ENCODE data around the gene LEAP2.

LEAP2 gene, protein sequence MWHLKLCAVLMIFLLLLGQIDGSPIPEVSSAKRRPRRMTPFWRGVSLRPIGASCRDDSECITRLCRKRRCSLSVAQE

DNA sequence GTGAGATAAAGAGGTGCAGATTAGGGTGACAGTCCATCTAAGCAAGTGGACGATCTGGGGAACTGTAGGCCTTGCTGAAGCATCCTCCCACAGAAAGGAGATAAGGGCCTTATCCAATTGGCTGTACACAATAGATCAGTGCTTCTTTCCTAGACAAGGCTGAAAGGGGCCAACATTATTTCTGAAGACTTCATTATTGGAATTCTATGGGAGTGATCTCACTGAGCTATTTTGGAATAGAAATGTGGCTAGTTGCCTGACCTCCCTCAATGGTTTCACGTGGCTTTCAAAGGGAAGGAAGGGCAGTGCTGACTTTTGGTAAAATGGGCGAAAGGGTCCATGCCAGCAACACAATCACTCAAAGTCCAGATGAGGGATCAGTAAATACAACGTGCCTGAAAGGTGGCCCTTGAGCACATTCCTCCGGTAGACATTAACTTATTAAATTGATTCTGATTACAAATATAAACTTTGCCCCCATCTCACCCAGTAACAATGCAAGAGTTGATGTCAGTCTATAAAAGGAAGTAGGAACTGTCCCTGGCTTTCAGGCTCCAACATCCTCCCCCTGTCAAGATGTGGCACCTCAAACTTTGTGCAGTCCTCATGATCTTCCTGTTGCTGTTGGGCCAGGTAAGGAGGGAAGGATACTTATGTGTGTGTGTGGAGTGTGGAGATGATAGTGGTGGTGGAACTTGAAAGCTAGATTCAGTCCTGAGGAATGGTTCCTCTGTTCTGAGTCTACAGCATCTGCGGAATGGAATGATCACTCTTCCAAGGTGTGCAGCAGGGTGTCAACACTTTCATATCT, at the start of gene LEAP2:
Gene LEAP2, plus strand, starts transcription at position 550 of the 811 bp plus-strand sequence. Its CDS starts 27 bp downstream, at position 577.
- DNase-seq (ENCODE audit: low read depth), result no peak

DNA sequence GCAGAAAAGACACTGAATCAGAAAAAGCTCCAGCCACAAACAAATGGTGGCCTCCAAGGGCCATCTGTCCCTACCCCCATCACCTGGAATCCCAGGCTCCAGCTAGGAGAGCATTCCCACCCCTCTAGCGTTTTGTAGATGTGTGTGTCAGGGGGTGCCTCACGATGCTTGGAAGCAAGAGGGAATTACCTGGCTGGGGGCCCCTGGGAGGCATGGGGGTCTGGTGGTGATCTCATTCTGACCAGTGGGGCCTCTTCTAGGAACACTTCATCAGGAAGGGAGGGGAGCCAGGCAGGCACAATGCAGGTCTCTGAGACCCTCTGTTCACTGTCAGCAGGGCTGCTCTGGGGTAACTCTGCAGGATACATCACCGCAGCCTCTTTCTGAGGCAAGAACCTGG, 49.0 kb upstream of the LEAP2 start:
- DNase-seq (ENCODE audit: low read depth), result no peak

DNA sequence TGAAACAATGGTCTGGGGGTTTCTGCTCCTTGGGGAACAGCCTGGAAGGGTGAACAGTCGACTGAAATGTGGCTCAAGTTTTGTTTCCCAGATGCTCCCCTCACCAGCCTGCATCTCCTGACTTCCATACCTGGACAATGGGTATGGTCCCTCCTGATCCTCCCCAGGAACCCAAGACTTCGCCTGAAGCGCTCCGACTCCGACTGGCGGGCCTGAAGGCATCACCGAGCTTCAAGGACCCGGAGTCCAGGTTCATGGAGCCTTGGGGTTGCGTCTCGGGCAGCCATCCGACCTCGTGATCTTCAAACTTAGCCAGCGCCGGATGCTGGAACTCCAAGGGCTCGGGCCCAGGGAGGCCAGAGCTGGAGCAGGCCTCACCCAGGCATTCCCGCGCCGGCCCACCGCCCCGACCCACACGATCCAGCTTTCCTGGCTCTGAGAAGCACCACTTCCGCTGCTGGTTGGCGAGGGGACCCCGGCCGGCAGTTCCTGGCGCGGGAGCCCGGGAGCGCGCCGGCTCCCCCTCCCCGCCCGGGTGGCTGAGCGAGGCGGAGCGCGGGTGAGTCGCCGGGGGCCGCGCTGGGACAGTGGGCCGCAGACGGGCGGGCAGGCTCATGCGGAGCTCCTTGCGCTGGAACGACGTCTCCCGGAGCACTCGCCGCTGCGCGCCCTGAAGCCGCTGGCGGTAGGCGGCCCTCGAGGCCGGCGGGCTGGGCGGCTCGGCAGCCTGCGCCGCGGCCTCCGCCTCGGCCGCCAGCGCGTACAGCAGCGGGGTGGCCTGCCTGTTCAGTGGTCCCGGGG, 48.2 kb upstream of the LEAP2 start:
- no peak for DNase-seq (ENCODE audit: low read depth)

DNA sequence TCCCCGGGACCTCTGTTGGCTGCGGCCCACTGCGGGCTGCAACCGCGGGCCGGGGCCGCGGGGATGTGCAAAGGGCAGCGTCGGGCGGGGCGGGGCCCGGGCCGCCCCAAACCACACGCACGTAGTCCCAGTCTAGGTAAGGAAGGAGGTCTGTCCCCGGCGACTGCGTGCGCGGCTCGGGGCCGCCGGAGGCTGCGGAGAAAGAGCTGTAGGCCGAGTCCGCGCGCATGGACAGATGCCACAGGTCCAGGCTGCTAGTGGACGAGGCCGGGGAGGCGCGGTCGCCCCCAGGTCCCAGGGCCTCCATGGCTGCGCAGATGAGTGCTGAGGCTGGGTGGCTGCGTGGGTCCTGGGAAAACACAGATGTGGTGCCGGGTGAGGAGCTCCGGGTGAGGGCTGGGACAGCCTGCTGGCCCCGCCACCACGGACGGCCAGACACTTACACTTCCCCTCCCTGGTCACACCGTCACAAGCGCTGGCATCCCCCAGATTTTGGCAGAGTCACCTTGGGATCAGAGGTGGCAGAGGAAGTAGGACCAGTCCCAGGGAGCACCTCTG, 47.6 kb upstream of the LEAP2 start:
- DNase-seq (ENCODE audit: low read depth), result no peak

DNA sequence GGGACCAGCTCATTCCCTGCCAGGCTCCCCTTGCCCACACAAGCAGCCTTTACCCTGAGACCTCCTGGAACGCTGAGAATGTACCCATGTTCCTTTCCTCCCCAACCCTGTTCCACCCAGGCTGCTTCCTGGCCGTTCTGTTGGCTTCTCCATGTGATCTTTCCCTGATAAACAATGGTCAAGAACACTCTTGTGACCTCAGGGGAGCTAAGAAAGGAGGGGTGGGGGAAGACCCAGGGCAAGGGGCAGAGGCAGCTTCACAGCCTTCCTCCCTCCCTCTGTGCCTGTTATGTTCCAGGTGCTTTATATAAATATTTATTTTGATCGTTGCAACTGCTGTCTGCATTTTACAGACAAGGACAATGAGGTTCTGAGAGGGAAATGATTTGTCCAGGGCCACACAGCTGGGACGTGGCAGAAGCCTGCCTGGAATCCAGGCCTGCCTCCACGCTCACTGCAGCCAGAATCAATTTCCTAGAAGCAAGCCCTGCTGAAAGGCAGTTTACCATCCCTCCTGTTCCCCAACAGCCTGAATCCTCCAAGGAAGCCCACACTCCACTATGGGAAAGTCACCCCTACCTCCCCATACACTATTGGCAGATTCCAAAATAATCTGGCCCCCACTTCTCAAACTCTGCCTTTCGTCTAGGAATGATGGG, 46.9 kb upstream of the LEAP2 start:
- no peak for DNase-seq (ENCODE audit: low read depth)

DNA sequence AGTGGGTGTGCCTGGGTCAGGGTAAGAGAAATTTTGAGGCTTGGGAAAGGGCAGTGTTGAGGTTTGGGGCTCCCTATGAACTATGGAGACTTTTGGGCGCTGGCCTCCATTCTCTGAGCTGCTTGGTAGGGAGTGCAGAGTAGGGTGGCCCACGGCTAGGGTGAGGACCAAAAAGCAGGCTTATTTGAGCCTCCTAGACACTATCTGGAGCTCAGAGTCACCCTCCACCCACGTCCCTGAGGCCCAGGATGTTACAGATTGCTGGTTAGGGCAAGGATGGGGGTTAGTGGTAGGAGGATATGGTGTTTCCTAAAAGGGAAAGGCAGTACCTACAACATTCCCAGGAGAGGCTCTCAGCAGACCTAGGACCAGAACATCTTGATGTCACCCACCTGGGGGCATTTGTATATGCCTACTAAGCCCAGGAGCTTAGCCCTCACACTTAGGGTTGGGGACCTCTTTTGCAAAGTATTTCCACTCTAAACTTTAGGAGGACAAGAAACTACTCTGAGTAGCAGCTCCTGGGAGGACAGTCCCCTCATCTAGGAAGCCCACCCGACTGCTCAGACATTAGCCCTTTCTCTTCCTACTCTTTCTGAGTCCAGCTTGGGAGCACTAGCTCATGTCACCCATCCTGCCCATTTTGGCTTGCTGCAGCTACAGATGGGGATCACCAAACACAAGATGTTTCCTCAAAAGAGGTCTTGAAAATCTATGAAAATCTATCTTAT, 45.4 kb upstream of the LEAP2 start:
- DNase-seq (ENCODE audit: low read depth), result no peak

DNA sequence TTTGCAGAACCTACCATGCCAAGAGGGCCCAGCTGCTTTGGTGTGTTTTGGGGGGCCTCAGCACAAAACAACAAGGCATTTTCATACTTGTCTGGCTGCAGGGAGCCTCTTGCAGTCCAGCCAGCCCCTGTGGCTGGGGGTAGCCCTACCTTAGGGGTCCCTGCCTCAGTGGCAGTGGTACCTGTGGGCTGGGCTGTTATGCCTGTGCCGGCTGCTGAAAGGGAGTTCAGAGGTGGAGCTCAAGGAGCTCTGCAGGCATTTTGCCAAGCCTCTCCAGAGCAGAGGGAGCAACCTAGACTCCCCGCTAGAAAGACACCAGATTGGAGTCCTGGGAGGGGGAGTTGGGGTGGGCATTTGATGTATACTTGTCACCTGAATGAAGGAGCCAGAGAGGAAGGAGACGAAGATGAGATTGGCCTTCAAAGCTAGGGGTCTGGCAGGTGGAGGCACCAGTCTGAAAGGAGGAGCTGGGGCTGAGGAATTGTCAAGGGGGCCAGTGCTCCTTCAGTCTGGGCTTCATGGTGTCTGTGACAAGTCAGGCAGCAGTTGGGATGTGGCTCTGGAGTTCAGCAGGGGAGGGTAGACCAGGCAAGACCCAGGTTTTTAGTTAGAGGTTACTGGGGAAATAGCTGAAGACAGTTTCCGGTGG, 44.5 kb upstream of the LEAP2 start:
- DNase-seq (ENCODE audit: low read depth), result no peak

DNA sequence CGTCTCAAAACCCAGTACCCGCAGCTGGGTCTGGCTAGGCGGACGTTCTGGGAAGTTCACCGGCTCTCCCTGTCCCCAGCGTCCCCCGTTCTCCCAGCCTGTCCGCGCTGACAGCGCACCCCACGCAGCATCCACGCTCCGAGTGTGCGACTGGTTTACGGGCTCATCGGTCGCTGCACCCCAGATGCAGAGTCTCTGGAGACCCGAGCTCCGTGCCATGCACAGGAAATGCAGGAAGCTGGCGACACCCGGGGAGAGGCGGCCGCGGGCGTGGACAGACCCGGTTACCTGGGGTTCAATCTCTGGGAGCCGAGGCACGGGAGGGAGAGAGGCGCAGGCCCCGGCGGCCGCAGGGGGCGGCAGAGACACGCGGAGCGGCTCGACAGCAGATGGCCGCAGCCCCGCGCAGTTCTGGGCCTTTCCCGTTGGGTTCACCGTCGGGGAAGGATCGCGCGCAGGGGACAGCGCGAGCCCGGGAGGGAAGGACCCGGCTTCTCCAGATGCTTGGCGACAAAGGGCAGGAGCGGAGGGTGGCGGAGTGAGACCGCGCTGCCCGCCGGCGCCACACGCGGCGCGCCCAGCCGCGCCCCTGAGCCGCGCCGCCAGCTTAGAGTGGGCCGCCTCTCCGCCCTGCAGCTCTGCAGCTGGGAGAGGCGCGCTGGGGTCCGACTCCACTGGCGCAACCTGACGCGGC, 43.6 kb upstream of the LEAP2 start:
- peak; percentile 50 for DNase-seq (ENCODE audit: low read depth)

DNA sequence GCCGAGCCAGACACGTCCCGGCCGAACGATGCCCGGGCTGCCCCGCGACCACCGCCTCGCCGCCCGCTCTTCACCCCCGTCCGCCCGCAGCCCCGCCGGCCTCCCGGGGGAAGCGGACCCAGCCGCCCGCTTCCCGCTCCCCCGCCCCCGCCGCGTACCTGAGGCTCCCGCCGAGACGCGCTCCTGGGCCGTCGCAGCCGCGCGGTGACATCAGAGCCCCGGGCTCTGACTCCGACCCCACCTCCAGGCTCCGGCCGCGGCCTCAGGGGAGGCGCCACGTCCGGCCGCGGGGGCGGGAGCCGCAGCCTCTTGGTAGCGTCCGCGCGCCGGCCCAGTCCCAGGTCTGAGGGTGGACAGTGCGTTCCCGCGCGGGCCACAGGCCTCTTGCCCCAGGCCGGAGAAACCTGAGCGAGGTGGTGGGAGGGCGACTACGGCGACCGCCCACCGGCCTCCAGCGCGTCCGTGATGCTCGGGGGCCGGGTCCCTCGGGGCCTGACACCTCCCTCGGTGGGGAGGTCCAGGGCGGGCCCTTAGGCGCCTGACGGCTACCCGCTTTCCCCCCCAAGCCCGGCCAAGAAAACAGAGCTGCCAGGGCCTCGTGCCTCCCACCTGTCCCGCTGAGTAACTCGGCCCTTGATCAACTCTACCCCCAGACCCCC, 42.9 kb upstream of the LEAP2 start, which contains the start of gene SHROOM1:
Gene SHROOM1, minus strand, starts transcription at position 212 of the 659 bp plus-strand sequence. CDS start 4,507 bp downstream, outside the sequence.
- peak; percentile 37 for DNase-seq (ENCODE audit: low read depth)

DNA sequence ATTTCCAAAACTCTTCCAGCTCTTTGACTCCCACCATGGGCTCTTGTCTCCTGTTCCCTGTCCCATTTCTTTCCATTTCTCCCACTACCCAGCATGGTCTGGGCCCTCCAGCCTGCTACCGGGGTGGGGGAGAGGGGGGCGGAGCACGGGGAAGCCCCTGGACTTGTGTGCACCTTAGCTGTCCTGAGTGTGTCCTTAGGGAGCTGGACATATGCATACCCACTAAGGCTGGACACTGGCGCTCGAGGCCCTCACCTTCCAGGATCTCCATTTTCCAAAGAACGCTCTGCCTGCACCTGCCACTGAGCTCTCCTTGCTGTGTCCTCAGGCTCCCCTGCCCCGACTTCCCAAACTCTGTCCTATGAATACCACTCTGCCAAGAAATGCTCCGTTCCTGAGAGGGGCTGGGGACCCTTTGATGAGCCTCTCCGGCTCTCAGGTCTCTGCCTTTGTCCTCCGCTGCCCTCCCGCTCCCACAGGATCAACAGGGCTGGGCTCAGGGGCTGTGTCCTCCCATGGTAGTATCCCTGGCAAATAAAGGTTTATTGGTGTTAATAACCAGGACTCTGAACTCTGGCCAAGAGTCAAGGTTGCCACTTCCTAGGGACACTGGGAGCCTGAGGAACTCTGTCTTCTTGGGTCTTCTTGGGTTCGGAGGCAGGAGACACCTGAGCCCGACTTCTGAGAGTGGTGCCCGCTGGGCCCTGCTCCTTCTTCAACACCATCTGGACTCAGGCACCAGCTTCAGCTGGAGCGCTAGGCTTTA, 42.2 kb upstream of the LEAP2 start:
- no peak for DNase-seq (ENCODE audit: low read depth)

DNA sequence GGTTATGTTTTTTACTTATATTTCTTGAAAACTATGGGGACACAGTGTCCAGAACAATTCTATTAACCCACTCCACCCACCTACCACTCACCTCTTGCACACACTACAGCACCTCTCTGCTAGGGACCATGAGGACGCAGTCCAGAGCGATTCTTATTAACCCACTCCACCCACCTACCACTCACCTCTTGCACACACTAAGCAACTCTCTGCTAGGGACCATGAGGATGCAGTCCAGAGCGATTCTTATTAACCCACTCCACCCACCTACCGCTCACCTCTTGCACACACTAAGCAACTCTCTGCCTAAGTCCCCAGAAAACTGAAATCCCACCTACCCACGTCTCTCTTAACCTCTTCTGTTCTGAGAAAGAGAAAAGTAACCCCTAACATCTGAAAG, 40.9 kb upstream of the LEAP2 start:
- no peak for DNase-seq (ENCODE audit: low read depth)

DNA sequence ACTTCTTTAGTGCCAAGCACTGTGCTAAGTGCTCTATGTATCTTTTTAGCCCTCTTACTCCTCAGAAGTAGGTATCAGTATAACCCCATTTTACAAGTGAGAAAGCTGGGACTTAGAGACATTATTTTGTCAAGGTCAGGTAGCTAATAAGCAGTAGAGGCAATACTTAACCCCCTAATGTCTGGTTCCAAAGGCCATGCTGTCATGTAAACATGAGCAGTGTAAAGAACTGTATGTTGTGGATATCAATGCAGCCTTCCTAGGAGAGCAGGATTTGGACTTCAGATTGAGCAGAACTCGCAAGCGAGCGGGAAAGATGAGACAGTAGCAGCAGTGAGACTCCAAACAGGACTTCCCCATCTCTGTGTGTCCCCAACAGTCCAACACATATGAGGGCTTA, 39.4 kb upstream of the LEAP2 start:
- no peak for DNase-seq (ENCODE audit: low read depth)

DNA sequence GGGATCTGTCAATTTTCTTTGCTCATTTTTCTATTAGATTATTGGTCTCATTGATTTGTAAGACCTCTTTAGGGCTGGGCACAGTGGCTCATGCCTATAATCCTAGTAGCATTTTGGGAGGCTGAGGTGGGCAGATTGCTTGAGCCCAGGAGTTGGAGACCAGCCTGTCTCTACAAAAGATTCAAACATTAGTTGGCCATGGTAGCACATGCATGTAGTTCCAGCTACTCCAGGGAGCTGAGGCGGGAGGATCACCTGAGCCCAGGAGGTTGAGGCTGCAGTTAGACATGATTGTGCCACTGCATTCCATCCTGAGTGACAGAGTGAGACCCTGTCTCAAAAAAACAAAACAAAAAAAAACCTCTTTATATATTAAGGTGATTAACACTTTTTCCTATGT, 36.6 kb upstream of the LEAP2 start:
- DNase-seq (ENCODE audit: low read depth), result no peak

DNA sequence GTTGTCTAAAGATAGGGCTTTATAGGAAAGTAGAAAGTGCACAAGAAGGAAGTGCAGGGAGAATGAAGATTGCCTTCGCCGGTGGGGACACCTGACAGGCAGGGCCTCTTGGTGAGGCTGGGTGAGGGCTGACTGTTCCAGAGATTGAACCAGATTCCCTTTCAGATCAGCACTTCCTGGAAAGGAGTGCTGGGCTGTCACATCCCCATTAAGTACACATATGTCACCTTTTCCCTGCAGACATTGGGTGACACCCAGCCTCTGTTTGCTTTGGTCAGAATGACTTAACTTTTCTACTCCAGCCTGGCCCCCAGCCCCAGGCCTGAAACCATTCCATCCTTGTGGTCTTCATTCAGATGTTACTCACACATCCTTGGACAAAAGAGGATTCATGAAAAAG, 35.6 kb upstream of the LEAP2 start:
- DNase-seq (ENCODE audit: low read depth), result no peak

DNA sequence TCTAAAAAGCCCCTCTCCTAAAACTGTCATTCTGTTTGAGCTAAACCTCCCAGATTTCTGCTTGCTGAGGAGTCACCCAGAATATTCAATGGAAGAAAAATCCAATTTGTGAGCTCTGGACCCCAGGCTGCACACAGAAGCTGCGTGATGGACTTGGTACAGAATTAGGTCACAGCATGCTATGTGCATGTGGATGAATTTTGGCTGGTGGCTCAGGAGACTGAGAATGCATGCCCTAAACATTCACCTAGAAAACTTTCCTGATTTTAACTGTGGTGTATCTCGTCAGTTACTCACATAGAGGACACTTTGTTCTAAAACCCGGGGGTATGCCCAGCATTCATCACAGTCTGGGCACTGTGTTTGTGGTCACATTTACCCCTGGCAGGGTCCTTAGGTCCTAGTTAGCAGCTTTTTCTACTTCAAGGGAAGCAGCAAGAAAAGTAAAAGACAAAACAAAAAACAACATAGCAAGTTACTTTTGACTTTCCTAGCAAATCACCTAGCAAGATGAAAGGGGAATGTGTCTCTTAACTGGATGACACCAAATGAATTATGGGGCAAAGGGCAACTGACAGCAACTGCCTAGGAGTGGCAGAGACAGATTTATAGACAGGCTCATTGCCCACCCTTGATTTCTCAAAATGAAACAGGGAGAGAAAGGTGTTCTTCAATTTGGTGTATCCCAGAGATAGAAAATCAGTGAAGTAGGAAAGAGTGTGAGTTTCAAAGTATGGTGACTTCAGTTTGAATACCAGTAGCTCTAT, 34.8 kb upstream of the LEAP2 start:
- DNase-seq (ENCODE audit: low read depth), result no peak

DNA sequence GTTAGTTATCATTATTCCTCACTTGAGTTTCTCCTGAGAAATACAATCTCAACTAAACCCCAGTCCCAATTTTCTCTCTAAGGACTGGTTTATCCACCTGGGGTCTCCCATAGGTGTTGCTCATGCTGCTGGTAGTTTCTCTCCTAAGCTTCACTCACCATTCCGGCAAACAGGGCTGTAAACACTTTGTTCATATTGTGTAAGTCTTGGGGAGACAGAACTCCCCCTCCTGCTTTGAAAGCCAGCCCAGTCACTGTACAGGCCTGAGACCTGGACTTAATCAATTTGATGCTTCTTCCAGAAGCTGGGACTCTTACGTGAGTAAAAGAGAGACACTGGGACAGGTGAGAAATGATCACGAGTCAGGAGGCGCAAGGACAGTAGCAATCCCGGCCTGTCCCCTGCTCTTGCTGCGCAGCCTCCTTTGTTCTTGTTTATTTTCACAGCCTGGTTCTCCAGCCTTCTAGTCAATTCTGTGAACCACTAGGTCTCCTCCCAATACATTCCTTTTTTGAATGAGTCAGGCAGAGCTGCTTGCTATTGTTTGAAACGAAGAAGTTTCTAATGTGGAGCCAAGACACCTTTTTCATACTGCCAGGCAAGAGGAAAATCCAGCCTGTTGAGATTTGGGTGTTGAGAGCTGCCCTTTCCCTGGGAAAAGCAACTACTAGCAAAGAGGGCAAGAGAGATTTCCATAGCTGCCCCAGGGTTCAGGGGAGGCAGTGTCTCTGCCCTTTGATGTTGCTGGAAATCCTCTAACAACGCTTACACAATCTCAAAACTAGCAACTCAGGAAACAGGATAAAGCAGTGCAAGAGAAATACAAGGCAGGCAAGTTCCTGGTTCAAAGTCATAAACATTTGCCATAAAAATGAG, 33.8 kb upstream of the LEAP2 start:
- peak; percentile 91 for DNase-seq (ENCODE audit: low read depth)

DNA sequence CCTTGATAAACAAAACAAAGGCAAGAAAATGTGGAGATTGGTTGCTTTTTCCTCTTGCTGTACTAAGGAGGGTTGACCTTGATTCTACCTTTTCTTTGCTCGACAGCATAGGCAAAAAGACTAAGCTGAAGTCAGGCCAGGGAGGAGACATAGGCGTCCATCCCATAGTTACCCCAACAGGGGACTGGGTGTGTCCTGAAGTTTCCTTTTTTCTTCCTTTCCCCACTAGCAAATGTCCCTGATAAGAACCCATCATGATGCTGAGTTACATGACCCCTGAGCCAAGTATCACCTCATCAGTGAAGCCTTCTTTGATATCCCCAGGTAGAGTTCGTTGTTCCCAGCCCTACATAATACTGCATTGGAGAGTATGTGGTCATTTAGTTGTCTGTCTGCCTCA, 33.2 kb upstream of the LEAP2 start:
- no peak for DNase-seq (ENCODE audit: low read depth)
